Stimulated activated CD8-positive, alpha-beta memory T cell treated with anti-CD3 and anti-CD28 coated beads, Interleukin-4, amount 100 ng/mL, for 1 hour (primary cell): ENCODE results near the gene TMED5.

Experiments used
- DNase-seq, 2 donors: peaks; one replicate each; pipeline ENCODE4 v3.0.0-alpha.2; 2020; ENCODE audit warnings: low read depth in 2 of 2, low spot score in 1 of 2

The TMED5 gene

GRCh38 chr1:93124556-93125355, 55.5 kb downstream of the TMED5 start:
- no peak for DNase-seq

- no peak for DNase-seq
Measured at GRCh38 chr1:93123201-93123783, 56.9 kb downstream of the TMED5 start.

GRCh38 chr1:93120614-93121013, 59.6 kb downstream of the TMED5 start:
- no peak for DNase-seq

GRCh38 chr1:93114391-93114790, 65.8 kb downstream of the TMED5 start:
- no peak for DNase-seq

- no peak for DNase-seq
Measured at GRCh38 chr1:93113127-93113526, 67.1 kb downstream of the TMED5 start.

- no peak for DNase-seq
Measured at GRCh38 chr1:93111561-93111960, 68.7 kb downstream of the TMED5 start.

GRCh38 chr1:93111065-93111464, 69.1 kb downstream of the TMED5 start:
- DNase-seq, result no peak

- no peak for DNase-seq
Measured at GRCh38 chr1:93109578-93109977, 70.6 kb downstream of the TMED5 start.

- no peak for DNase-seq
Measured at GRCh38 chr1:93108335-93108734, 71.9 kb downstream of the TMED5 start.

- DNase-seq, result no peak
Measured at GRCh38 chr1:93107395-93107794, 72.8 kb downstream of the TMED5 start.

GRCh38 chr1:93106226-93106625, 74.0 kb downstream of the TMED5 start:
- DNase-seq, result no peak

- no peak for DNase-seq
Measured at GRCh38 chr1:93102142-93102541, 78.1 kb downstream of the TMED5 start.
